ENCODE data around the gene DNAI2. TPM values are rescaled to one million over a fixed set of nuclear protein-coding genes. Genes with fewer than 3 reads are reported as not detected.

DNAI2 gene
- total and polyA plus RNA-seq, 9 of the 15 experiments (the other 6 are each of a cell fraction or from before 2014, with no cell fraction given) = not detected

DNA sequence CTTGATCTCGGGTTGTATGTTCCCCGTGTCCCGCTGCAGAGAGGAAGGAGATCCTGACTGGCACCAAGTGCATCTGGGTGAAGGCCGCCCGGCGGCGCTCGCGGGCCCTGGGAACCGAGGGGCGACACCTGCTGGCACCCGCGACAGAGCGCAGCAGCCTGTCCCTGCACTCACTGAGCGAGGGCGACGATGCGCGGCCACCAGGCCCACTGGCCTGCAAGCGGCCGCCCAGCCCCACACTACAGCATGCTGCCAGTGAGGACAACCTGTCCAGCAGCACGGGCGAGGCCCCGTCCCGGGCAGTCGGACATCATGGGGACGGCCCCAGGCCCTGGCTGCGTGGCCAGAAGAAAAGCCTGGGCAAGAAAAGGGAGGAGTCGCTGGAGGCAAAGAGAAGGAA is 80.1 kb downstream of the DNAI2 start (continued):
- TF ChIP-seq, protein P1, sequence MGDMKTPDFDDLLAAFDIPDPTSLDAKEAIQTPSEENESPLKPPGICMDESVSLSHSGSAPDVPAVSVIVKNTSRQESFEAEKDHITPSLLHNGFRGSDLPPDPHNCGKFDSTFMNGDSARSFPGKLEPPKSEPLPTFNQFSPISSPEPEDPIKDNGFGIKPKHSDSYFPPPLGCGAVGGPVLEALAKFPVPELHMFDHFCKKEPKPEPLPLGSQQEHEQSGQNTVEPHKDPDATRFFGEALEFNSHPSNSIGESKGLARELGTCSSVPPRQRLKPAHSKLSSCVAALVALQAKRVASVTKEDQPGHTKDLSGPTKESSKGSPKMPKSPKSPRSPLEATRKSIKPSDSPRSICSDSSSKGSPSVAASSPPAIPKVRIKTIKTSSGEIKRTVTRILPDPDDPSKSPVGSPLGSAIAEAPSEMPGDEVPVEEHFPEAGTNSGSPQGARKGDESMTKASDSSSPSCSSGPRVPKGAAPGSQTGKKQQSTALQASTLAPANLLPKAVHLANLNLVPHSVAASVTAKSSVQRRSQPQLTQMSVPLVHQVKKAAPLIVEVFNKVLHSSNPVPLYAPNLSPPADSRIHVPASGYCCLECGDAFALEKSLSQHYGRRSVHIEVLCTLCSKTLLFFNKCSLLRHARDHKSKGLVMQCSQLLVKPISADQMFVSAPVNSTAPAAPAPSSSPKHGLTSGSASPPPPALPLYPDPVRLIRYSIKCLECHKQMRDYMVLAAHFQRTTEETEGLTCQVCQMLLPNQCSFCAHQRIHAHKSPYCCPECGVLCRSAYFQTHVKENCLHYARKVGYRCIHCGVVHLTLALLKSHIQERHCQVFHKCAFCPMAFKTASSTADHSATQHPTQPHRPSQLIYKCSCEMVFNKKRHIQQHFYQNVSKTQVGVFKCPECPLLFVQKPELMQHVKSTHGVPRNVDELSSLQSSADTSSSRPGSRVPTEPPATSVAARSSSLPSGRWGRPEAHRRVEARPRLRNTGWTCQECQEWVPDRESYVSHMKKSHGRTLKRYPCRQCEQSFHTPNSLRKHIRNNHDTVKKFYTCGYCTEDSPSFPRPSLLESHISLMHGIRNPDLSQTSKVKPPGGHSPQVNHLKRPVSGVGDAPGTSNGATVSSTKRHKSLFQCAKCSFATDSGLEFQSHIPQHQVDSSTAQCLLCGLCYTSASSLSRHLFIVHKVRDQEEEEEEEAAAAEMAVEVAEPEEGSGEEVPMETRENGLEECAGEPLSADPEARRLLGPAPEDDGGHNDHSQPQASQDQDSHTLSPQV (IDR thresholded peaks at IDR 0.05) = no peak
- no peak for TF ChIP-seq ZSCAN32 (CRISPR knock-in tag; IDR thresholded peaks at IDR 0.05)
- 0 out of 2 replicates have a peak, but pooled peaks have one; percentile 30 for TF ChIP-seq SP1 (CRISPR knock-in tag; IDR thresholded peaks at IDR 0.05)
- TF ChIP-seq, protein P2, sequence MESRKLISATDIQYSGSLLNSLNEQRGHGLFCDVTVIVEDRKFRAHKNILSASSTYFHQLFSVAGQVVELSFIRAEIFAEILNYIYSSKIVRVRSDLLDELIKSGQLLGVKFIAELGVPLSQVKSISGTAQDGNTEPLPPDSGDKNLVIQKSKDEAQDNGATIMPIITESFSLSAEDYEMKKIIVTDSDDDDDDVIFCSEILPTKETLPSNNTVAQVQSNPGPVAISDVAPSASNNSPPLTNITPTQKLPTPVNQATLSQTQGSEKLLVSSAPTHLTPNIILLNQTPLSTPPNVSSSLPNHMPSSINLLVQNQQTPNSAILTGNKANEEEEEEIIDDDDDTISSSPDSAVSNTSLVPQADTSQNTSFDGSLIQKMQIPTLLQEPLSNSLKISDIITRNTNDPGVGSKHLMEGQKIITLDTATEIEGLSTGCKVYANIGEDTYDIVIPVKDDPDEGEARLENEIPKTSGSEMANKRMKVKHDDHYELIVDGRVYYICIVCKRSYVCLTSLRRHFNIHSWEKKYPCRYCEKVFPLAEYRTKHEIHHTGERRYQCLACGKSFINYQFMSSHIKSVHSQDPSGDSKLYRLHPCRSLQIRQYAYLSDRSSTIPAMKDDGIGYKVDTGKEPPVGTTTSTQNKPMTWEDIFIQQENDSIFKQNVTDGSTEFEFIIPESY (CRISPR knock-in tag; IDR thresholded peaks at IDR 0.05) = no peak
- peak; percentile 90 for TF ChIP-seq SMC3 (conservative IDR thresholded peaks at IDR 0.05; ENCODE audit: insufficient read depth, low read depth, low read length)
- TF ChIP-seq CBX1 (IDR thresholded peaks at IDR 0.05; ENCODE audit: low read depth) = peak; percentile 60; the same call in 1 of the 2 replicates
- TF ChIP-seq TEAD1 (CRISPR knock-in tag; IDR thresholded peaks at IDR 0.05) = 0 out of 4 replicates have a peak, but pooled peaks of 1 of the 2 experiments have one; percentile 31
- 0 out of 4 replicates have a peak, but pooled peaks of 1 of the 2 experiments have one; percentile 21 for TF ChIP-seq NONO (IDR thresholded peaks at IDR 0.05; ENCODE audit: low read depth in 2 of 2, low read length in 1 of 2)
- TF ChIP-seq YY1 (IDR thresholded peaks at IDR 0.05; ENCODE audit: borderline replicate concordance in 1 of 3, control insufficient read depth in 1 of 3, extremely low read depth in 1 of 3, insufficient read depth in 3 of 3, insufficient read length in 1 of 3, insufficient replicate concordance in 2 of 3, low read depth in 1 of 3, low read length in 2 of 3) = peak in 1 of 3 experiments; percentile 57
- no peak for TF ChIP-seq ZNF217 (CRISPR knock-in tag; IDR thresholded peaks at IDR 0.05)
- peak; percentile 36; the same call in 1 of the 2 replicates for TF ChIP-seq GABPB1 (CRISPR knock-in tag; IDR thresholded peaks at IDR 0.05)
- no peak for TF ChIP-seq KLF1 (tag; IDR thresholded peaks at IDR 0.05)
- TF ChIP-seq, protein P3, sequence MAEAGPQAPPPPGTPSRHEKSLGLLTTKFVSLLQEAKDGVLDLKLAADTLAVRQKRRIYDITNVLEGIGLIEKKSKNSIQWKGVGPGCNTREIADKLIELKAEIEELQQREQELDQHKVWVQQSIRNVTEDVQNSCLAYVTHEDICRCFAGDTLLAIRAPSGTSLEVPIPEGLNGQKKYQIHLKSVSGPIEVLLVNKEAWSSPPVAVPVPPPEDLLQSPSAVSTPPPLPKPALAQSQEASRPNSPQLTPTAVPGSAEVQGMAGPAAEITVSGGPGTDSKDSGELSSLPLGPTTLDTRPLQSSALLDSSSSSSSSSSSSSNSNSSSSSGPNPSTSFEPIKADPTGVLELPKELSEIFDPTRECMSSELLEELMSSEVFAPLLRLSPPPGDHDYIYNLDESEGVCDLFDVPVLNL (CRISPR knock-in tag; IDR thresholded peaks at IDR 0.05; ENCODE audit: low read depth) = no peak

Data from K562 (cell line).